GM19438 (cell line): ENCODE results near the gene ASB10.

ENCODE experiments used
- ATAC-seq: cut with Tn5 transposase; IDR thresholded peaks from one replicate; pipeline ENCODE4 v1.9.1; 2021; ENCODE audit warnings: low read depth; ENCODE audit not compliant: unreplicated experiment

The ASB10 gene

DNA sequence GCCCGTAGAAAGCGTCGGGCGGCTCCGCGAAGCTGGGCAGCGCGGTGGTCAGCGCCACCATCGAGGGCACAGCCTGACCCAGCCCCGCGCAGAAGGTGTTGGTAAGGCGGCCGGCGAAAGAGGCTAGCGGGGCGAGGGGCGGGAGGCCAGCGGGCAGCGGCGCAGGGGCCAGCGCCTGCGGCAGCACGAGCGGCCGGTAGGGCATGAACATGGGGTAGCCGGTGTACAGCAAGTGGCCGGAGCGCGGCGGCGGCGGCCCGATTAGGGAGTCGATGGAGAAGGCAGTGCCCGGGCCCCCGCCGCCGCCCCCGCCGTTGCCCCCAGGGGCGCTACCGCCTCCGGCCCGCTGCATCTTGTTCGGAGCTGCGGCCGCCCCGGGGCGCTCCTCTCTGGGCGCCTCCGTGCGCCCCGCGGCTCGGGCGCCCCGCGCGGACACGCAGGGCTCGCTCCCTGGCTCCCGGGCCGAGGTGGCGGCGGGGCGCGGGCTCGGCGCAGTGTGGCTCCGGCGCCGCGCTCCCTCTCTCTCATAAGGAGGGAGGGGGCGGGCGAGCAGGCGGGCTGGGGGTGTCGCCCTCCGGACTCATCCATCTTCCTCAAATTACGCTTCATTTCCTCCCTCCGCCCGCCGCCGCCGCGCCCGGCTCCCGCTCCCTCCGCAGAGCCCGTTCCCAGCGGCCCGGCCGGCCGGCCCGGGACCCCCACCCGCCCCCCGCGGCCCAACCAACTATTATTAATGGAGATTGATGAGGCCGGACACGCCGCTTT lies 19.7 kb downstream of the ASB10 start, which contains the start of gene GBX1:
GBX1 (minus strand) TSS at position 498 of the 765 bp plus-strand sequence; CDS start at position 352, 146 bp downstream.
- no peak for ATAC-seq

GRCh38 chr7:151166629-151167196 lies 20.3 kb downstream of the ASB10 start:
- no peak for ATAC-seq

GRCh38 chr7:151161757-151162156 lies 25.3 kb downstream of the ASB10 start:
- no peak for ATAC-seq

DNA sequence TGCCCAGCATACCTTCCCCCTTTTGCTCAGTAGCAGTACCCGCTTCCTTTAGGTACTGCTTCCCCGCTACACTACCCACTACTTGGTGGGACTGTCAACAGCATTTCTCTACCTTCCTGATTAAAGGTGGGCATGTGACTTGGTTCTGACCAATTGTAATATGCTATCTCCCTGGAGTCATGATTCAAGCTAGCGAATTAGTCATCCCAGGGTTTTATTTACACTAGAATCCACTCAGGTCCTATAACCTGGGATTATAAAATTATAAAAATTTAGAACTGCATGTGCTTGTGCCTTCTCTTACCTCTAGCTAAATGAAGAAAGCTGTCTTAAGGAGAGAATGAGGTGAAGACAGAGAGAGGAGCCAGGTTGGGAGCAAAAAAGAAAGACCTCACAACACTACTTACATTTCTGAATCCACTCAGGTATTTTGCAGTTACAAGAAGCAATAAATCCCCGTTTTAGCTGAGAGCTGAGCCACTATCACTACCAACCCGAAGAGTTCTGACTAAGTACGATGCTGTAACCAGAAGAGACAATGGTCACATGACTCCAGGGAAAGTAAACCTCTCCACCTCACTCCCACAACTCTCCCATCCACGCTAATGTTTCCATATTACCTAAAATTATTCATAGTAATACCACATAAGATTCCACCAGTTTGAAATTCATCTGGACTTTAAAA lies 29.3 kb downstream of the ASB10 start:
- ATAC-seq, result no peak

DNA sequence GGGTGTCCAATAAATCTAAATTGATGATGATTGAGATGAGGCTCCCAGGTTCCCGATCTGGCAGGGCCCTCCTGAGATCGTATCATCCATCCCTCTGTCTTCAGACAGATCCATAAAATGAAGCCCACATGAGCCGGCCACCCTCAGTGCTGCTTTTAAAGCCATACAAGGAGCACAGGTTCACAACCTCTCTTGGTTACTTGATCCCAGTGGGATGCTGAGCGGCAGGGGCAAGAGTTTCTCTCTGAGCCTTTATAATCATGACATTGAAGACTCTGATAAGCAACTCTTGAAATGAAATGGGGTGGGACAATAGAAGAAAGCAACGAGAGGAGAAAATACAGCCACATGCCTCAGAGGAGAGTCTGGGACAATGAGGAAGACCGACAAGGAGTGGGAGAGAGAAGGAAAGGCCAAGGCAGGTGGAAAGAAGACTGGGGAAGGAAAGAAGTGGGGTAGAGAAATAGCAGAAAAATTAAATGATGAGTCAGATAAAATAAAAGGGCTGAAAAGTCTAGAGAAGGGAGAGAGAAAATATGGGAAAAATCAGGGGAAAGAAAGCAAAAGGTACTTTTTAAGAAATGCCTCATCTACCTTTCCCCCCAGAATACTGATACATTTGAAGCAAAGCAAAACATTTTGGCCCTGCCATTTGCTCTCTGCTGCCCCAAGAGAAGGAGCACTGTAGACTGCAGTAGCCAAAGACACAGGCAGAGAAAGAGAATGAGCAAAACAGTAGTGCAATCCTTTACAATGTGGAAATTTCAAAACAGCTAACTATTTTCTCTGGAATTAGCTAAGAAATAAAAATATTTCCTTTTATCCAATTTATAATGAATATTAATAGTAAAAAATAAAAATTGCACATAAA lies 34.2 kb downstream of the ASB10 start:
- no peak for ATAC-seq

GRCh38 chr7:151150388-151150787 lies 36.7 kb downstream of the ASB10 start:
- no peak for ATAC-seq

GRCh38 chr7:151148319-151149259 lies 38.5 kb downstream of the ASB10 start:
- no peak for ATAC-seq

DNA sequence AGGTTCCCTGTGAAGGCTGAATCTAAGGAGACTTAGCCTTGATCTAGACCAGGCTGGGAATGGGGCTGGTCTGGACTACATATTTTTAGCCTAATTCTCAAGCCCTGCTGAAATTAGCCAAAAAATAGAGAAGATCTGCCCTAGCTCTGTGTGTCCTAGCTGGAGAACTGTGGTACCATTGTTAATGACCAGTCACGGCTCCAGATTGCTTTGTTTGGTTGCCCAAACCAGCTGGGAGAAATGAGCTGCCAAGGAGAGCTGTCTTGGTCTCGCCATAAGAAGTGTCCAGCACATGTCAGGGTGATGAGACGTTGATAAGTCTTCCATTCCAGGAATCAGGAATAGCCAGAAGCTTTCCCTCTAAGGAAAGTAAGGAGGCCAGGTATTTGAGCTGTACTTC lies 40.3 kb downstream of the ASB10 start:
- ATAC-seq, result no peak

GRCh38 chr7:151144387-151144786 lies 42.7 kb downstream of the ASB10 start:
- ATAC-seq, result no peak

GRCh38 chr7:151143261-151144015 lies 43.6 kb downstream of the ASB10 start:
- no peak for ATAC-seq

DNA sequence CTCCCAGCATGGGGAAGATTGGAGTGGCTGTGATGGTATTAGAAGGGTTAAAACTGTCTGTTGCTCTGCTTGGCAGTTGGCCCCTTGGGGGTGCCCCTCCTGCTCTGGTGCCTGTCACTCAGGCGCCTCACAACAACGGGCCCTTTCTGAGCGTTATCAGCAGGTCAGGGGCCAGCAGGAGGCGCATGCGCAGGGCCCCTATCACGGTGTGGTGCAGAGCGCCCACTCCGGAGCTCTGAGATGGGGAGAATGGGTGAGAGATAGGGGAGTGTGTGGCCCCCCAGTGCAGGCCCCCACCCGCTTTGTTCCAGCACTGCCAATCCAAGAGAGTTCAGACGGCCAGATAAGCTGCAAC lies 44.4 kb downstream of the ASB10 start:
- ATAC-seq, result no peak

DNA sequence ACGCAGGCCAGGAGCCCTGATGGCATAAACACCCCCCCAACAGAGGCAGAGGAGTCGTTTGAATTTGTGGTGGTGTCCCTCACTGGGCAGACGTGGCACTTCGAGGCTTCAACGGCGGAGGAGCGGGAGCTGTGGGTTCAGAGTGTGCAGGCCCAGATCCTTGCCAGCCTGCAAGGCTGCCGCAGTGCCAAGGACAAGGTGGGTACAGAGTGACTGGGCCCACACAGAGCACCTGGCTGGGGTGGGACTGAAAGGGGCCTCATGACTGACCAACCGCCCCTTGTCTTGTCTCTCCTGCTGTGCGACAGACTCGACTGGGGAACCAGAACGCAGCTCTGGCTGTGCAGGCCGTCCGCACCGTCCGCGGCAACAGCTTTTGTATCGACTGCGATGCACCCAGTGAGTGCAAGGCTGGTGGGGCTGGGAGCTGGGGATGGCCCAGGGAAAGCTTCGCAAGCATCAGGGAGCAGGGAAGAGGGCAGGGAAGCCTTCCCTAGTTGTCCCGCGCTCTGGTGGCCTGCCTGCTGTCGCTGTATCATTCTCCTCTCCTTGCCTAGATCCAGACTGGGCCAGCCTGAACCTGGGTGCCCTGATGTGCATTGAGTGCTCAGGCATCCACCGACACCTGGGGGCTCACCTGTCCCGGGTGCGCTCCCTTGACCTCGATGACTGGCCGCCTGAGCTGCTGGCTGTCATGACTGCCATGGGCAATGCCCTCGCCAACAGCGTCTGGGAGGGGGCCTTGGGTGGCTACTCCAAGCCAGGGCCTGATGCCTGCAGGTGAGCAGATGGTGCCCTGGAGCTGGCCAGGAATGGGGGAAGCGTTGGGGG lies 45.0 kb downstream of the ASB10 start:
- ATAC-seq, result no peak

GRCh38 chr7:151141311-151141854 lies 45.7 kb downstream of the ASB10 start:
- ATAC-seq, result no peak

GRCh38 chr7:151140826-151141225 lies 46.2 kb downstream of the ASB10 start:
- ATAC-seq, result no peak

- no peak for ATAC-seq
Observed at GRCh38 chr7:151139791-151140190, 47.3 kb downstream of the ASB10 start.

GRCh38 chr7:151139071-151139790 lies 47.8 kb downstream of the ASB10 start:
- ATAC-seq, result no peak

GRCh38 chr7:151138153-151138851 lies 48.7 kb downstream of the ASB10 start:
- ATAC-seq, result no peak
